ENCODE data around the gene SMARCC1. TPM values are rescaled to one million over a fixed set of nuclear protein-coding genes. Genes with fewer than 3 reads are reported as not detected.

SMARCC1 gene
- total RNA-seq, 1 experiment from 2014 or later: 130 TPM

GRCh38 chr3:47772047-47772446, 9.6 kb downstream of the SMARCC1 start:
- ChIA-PET CTCF (no interaction called here), POLR2A (ENCODE audit: unreplicated experiment) (no interaction called here)
- Histone ChIP-seq H3K79me2 (ENCODE audit: low read depth) (peaks cover 71% of the 10 kb centered on the region), H3K9me2 (ENCODE audit: insufficient read depth) (no peaks in the 10 kb centered on the region), H3F3A (ENCODE audit: insufficient read depth, low read depth) (peaks cover 4% of the 10 kb centered on the region; the same call in 1 of the 2 replicates), H3K27me3 (ENCODE audit: insufficient read depth, low read depth) (no peaks in the 10 kb centered on the region), H3K4me3 (no peak overlapping the region), H3K9me3 (ENCODE audit: insufficient read depth, low read depth) (no peaks in the 10 kb centered on the region), H3K27ac (no peak overlapping the region), H2AFZ (no peak overlapping the region), H3K4me2 (no peak overlapping the region), H3K36me3 (ENCODE audit: low read depth) (0 out of 2 replicates have a peak, but pooled peaks cover 4% of the 10 kb centered on the region), H4K20me1 (ENCODE audit: insufficient read depth) (peaks cover 63% of the 10 kb centered on the region), H3K4me1 (replicated peaks; ENCODE audit: insufficient read depth) (no peaks in the 10 kb centered on the region)
- intact Hi-C loops (cut with micrococcal nuclease; ENCODE audit: unreplicated experiment): no loop called here
- no peak for DNase-seq
- no TSS peak for BruUV-seq (replicated peaks)
- TF ChIP-seq EZH2 (IDR thresholded peaks at IDR 0.05; ENCODE audit: low read depth): no peak
- no peak for TF ChIP-seq CTCF (conservative IDR thresholded peaks at IDR 0.05)

- no peaks in the 10 kb centered on the region for H3K9me3 ChIP-seq (ENCODE audit: insufficient read depth, low read depth)
- H3K79me2 ChIP-seq (ENCODE audit: low read depth): peaks cover 54% of the 10 kb centered on the region
- H4K20me1 ChIP-seq (ENCODE audit: insufficient read depth): peaks cover 45% of the 10 kb centered on the region
- H3K4me1 ChIP-seq (replicated peaks; ENCODE audit: insufficient read depth): no peaks in the 10 kb centered on the region
- no peak overlapping the region for H3K27ac ChIP-seq
- H3K4me2 ChIP-seq: no peak overlapping the region
- POLR2A ChIA-PET (ENCODE audit: unreplicated experiment): interaction anchor here (0.6 kb wide), 1 partner anchor 321 kb away, joined by 6 read pairs; no protein-coding TSS in a partner anchor
- CTCF ChIA-PET: no interaction called here
- no peak for TF ChIP-seq CTCF (conservative IDR thresholded peaks at IDR 0.05)
- TF ChIP-seq EZH2 (IDR thresholded peaks at IDR 0.05; ENCODE audit: low read depth): no peak
- H2AFZ ChIP-seq: no peak overlapping the region
- no peaks in the 10 kb centered on the region for H3K27me3 ChIP-seq (ENCODE audit: insufficient read depth, low read depth)
- DNase-seq: no peak
- intact Hi-C loops (cut with micrococcal nuclease; ENCODE audit: unreplicated experiment): no loop called here
- no peaks in the 10 kb centered on the region for H3K36me3 ChIP-seq (ENCODE audit: low read depth)
- no peaks in the 10 kb centered on the region for H3F3A ChIP-seq (ENCODE audit: insufficient read depth, low read depth)
- H3K4me3 ChIP-seq: no peak overlapping the region
- H3K9me2 ChIP-seq (ENCODE audit: insufficient read depth): no peaks in the 10 kb centered on the region
- no TSS peak for BruUV-seq (replicated peaks)
Measured at GRCh38 chr3:47766186-47766585, 15.5 kb downstream of the SMARCC1 start.

GRCh38 chr3:47762233-47762632, 19.5 kb downstream of the SMARCC1 start:
- POLR2A ChIA-PET (ENCODE audit: unreplicated experiment): no interaction called here
- no peak for DNase-seq

More at GRCh38 chr3:47762233-47762632, 19.5 kb downstream of the SMARCC1 start:
- TF ChIP-seq EZH2 (IDR thresholded peaks at IDR 0.05; ENCODE audit: low read depth) (no peak), CTCF (conservative IDR thresholded peaks at IDR 0.05) (no peak)
- Histone ChIP-seq H2AFZ (no peak overlapping the region), H3K27ac (no peak overlapping the region), H3K4me2 (no peak overlapping the region), H3K4me3 (no peak overlapping the region), H3K4me1 (replicated peaks; ENCODE audit: insufficient read depth) (0 out of 2 replicates have a peak, but pooled peaks cover 9% of the 10 kb centered on the region), H3F3A (ENCODE audit: insufficient read depth, low read depth) (0 out of 2 replicates have a peak, but pooled peaks cover 4% of the 10 kb centered on the region), H3K9me3 (ENCODE audit: insufficient read depth, low read depth) (no peaks in the 10 kb centered on the region), H4K20me1 (ENCODE audit: insufficient read depth) (peaks cover 52% of the 10 kb centered on the region), H3K36me3 (ENCODE audit: low read depth) (no peaks in the 10 kb centered on the region), H3K79me2 (ENCODE audit: low read depth) (peaks cover 68% of the 10 kb centered on the region), H3K9me2 (ENCODE audit: insufficient read depth) (no peaks in the 10 kb centered on the region), H3K27me3 (ENCODE audit: insufficient read depth, low read depth) (no peaks in the 10 kb centered on the region)
- no TSS peak for BruUV-seq (replicated peaks)
- intact Hi-C loops (cut with micrococcal nuclease; ENCODE audit: unreplicated experiment): no loop called here
- CTCF ChIA-PET: no interaction called here

All from PC-9 (cell line).